Neural progenitor cell (in vitro differentiated cells): ENCODE results near the gene CYBA. TPM values are rescaled to one million over a fixed set of nuclear protein-coding genes. Genes with fewer than 3 reads are reported as not detected.
A peak's percentile ranks its signal among the peaks of the same experiment; 100 is the strongest.

Source experiments
- DNase-seq: peaks from one replicate; pipeline ENCODE4 v3.0.0-alpha.2; 2016; ENCODE audit warnings: low spot score
- H2AFZ ChIP-seq: fragments of 200-600 bp; sonication (generic); replicated peaks from 2 replicates; pipeline ENCODE4 v1.6.1; 2016; ENCODE audit warnings: antibody characterized with exemption
- H3F3A ChIP-seq: fragments of 200-600 bp; sonication (generic); 2 replicates; pipeline ENCODE4 v1.6.1; 2016; ENCODE audit warnings: antibody characterized with exemption, low read depth
- H3K27ac ChIP-seq: fragments of 200-600 bp; sonication (generic); 2 replicates; pipeline ENCODE4 v1.5.1; 2016; ENCODE audit warnings: mild to moderate bottlenecking
- H3K27me3 ChIP-seq: fragments of 200-600 bp; sonication (generic); 2 replicates; pipeline ENCODE4 v1.6.1; 2016; ENCODE audit warnings: mild to moderate bottlenecking, moderate library complexity
- H3K36me3 ChIP-seq: fragments of 200-600 bp; sonication (generic); 2 replicates; pipeline ENCODE4 v1.5.1; 2016
- H3K4me1 ChIP-seq: fragments of 200-600 bp; sonication (generic); 2 replicates; pipeline ENCODE4 v1.6.1; 2016; ENCODE audit warnings: mixed run types
- H3K4me2 ChIP-seq: fragments of 200-600 bp; sonication (generic); 2 replicates; pipeline ENCODE4 v1.6.1; 2016
- H3K4me3 ChIP-seq: fragments of 200-600 bp; sonication (generic); 2 replicates; pipeline ENCODE4 v1.5.1; 2016
- H3K79me2 ChIP-seq: fragments of 200-600 bp; sonication (generic); 2 replicates; pipeline ENCODE4 v1.6.1; 2016; ENCODE audit warnings: low read depth
- H3K9ac ChIP-seq: fragments of 200-600 bp; sonication (generic); 2 replicates; pipeline ENCODE4 v1.6.1; 2016
- H3K9me3 ChIP-seq: fragments of 200-600 bp; sonication (generic); 2 replicates; pipeline ENCODE4 v1.5.1; 2016; ENCODE audit warnings: low read depth
- H4K20me1 ChIP-seq: fragments of 200-600 bp; sonication (generic); 2 replicates; pipeline ENCODE4 v1.6.1; 2016; ENCODE audit warnings: low read depth
- H3K27ac Mint-ChIP-seq: 3 replicates; pipeline ENCODE4 v1.8.0; 2021; ENCODE audit warnings: mixed read lengths
- H3K27me3 Mint-ChIP-seq: 2 replicates; pipeline ENCODE4 v1.8.0; 2022; ENCODE audit warnings: low read depth, mild to moderate bottlenecking, inconsistent platforms, moderate library complexity, mixed read lengths; ENCODE audit not compliant: insufficient read depth
- H3K36me3 Mint-ChIP-seq: 3 replicates; pipeline ENCODE4 v1.8.0; 2021; ENCODE audit warnings: mixed read lengths
- H3K4me1 Mint-ChIP-seq: 3 replicates; pipeline ENCODE4 v1.8.0; 2021; ENCODE audit warnings: mixed read lengths
- H3K4me3 Mint-ChIP-seq: 3 replicates; pipeline ENCODE4 v1.8.0; 2021; ENCODE audit warnings: mild to moderate bottlenecking, moderate library complexity, mixed read lengths
- H3K9me3 Mint-ChIP-seq: 3 replicates; pipeline ENCODE4 v1.8.0; 2020; ENCODE audit warnings: mixed read lengths
- CTCF ChIP-seq: fragments of 200-600 bp; sonication (generic); IDR thresholded peaks from 2 replicates; pipeline ENCODE4 v1.5.1; 2017; ENCODE audit warnings: antibody characterized with exemption, mild to moderate bottlenecking
- EZH2 ChIP-seq: fragments of 200-600 bp; sonication (generic); IDR thresholded peaks from 2 replicates; pipeline ENCODE4 v1.6.1; 2017; ENCODE audit warnings: antibody characterized with exemption, mild to moderate bottlenecking, moderate library complexity
- EZH2phosphoT487 ChIP-seq: fragments of 200-600 bp; sonication (generic); IDR thresholded peaks from 2 replicates; pipeline ENCODE4 v1.6.1; 2017; ENCODE audit warnings: antibody characterized with exemption
- total RNA-seq: library from RNA; depleted of rRNA; stranded (reverse); fragments of >200 nt; gene quantifications from 2 replicates; pipeline ENCODE4 v1.2.3, GENCODE V29; 2015; ENCODE audit warnings: low replicate concordance

Gene CYBA
- total RNA-seq, 1 donor from 2014 or later, result 29.9 TPM

DNA sequence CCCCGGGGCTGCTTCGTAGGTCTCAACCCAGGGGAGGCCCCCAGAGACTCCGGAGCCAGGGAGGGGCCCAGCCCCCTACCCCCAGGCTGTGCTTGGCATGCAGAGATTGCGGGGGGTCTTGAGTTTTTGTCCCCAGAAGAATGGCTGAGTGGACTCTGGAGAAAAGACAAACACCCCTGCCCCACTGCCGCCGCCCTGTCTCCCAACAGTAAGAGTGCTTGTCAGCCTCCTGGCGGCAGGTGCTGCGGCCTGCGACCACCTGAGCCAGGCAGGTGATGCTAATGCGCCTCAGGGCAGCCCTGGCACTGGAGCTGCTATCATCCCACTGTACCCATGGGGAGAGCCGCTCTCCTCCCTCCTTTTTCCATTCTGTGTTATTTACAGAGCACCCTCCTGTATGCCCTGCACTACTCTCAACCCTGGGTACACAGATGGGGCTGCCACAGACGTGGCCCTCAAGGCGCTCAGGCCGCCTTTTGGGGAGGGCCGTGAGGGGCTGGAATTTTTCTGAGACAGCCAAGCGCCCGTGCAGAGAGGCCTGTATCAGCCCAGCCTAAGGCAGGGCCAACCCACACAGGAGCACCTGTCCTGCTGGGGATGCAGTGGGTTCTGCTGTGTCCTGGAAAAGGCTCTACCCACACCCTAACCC lies 15.1 kb downstream of the CYBA start:
- H3K4me1 Mint-ChIP-seq, result peaks cover 4% of the 10 kb centered on the region
- Histone ChIP-seq H3K79me2 (no peaks in the 10 kb centered on the region), H3K36me3 (no peaks in the 10 kb centered on the region), H3K27me3 (peaks cover 66% of the 10 kb centered on the region), H3K4me3 (no peak overlapping the region), H3K9me3 (no peaks in the 10 kb centered on the region), H4K20me1 (peaks cover 26% of the 10 kb centered on the region), H3K9ac (no peak overlapping the region), H3K4me2 (no peak overlapping the region), H3K4me1 (peaks cover 4% of the 10 kb centered on the region), H3K27ac (no peak overlapping the region), H3F3A (peaks cover 26% of the 10 kb centered on the region), H2AFZ (no peak overlapping the region)
- H3K4me3 Mint-ChIP-seq, result no peak overlapping the region
- no peak for DNase-seq
- peaks cover 11% of the 10 kb centered on the region for H3K27me3 Mint-ChIP-seq
- TF ChIP-seq CTCF (no peak), EZH2phosphoT487 (no peak), EZH2 (no peak)
- peaks cover 2% of the 10 kb centered on the region for H3K36me3 Mint-ChIP-seq
- H3K9me3 Mint-ChIP-seq, result no peaks in the 10 kb centered on the region
- H3K27ac Mint-ChIP-seq, result no peak overlapping the region

DNA sequence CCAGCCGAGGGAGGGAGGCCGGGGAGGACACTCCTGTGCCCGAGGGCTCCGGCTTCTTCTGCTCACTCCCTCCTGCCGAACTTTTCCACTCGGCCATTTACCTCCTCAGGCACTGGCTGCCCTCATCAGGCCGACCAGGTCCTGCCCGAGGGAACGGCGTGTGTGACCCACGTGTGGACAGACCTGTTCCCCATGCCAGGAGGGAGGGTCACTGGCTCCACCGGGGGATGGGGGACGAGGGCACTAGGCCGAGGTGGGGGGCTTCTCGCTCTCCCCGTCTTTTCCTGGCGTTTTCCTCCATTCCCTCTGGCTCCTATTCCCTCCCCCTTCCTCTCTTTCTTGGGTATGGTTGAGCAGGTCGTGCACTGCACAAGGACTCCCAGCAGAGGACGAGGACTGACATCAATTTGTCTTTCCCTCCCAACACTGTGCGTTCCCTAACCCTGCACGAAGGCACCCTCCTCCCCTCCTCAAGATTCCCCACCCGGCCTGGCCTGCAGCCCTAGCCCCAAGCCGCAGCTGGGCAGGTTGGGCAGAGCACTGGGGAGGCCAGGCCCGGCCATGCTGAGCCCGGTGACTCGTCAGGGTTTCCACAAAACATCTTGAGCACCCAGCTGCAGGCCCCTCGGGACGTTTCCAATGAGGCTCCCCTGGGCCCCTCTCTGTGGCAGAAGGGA lies 15.7 kb downstream of the CYBA start:
- Mint-ChIP-seq H3K9me3 (no peaks in the 10 kb centered on the region), H3K4me1 (peaks cover 4% of the 10 kb centered on the region), H3K4me3 (peak overlapping the region; percentile 71), H3K27me3 (peaks cover 10% of the 10 kb centered on the region), H3K36me3 (peaks cover 2% of the 10 kb centered on the region), H3K27ac (no peak overlapping the region)
- peaks cover 26% of the 10 kb centered on the region for H3F3A ChIP-seq
- DNase-seq, result no peak
- H3K27ac ChIP-seq, result no peak overlapping the region
- H3K9me3 ChIP-seq, result no peaks in the 10 kb centered on the region
- no peak overlapping the region for H2AFZ ChIP-seq
- peaks cover 29% of the 10 kb centered on the region for H4K20me1 ChIP-seq
- H3K36me3 ChIP-seq, result no peaks in the 10 kb centered on the region
- H3K4me3 ChIP-seq, result peak overlapping the region; percentile 62
- H3K9ac ChIP-seq, result no peak overlapping the region
- TF ChIP-seq EZH2 (no peak), EZH2phosphoT487 (no peak), CTCF (no peak)
- H3K27me3 ChIP-seq, result peaks cover 61% of the 10 kb centered on the region
- peak overlapping the region; percentile 95 for H3K4me2 ChIP-seq
- peaks cover 4% of the 10 kb centered on the region for H3K4me1 ChIP-seq
- no peaks in the 10 kb centered on the region for H3K79me2 ChIP-seq

GRCh38 chr16:88634141-88634993 lies 16.5 kb downstream of the CYBA start:
- Histone ChIP-seq H3K4me3 (peak overlapping the region; percentile 62), H3K4me1 (peaks cover 4% of the 10 kb centered on the region), H3F3A (peaks cover 26% of the 10 kb centered on the region), H3K4me2 (peak overlapping the region; percentile 95), H3K36me3 (no peaks in the 10 kb centered on the region), H3K27ac (no peak overlapping the region), H3K27me3 (peaks cover 53% of the 10 kb centered on the region), H2AFZ (no peak overlapping the region), H4K20me1 (peaks cover 30% of the 10 kb centered on the region), H3K79me2 (no peaks in the 10 kb centered on the region), H3K9ac (no peak overlapping the region), H3K9me3 (no peaks in the 10 kb centered on the region)
- Mint-ChIP-seq H3K9me3 (no peaks in the 10 kb centered on the region), H3K27me3 (peaks cover 9% of the 10 kb centered on the region), H3K4me1 (peaks cover 4% of the 10 kb centered on the region), H3K27ac (no peak overlapping the region), H3K4me3 (no peak overlapping the region), H3K36me3 (peaks cover 4% of the 10 kb centered on the region)
- TF ChIP-seq EZH2phosphoT487 (no peak), EZH2 (peak; percentile 54)
- peak; percentile 83 for DNase-seq
